Measurements from ENCODE around the gene CAPN9. TPM values are rescaled to one million over a fixed set of nuclear protein-coding genes. Genes with fewer than 3 reads are reported as not detected.

CAPN9 gene
- total RNA-seq, 1 experiment from 2014 or later: 0.39 TPM

DNA sequence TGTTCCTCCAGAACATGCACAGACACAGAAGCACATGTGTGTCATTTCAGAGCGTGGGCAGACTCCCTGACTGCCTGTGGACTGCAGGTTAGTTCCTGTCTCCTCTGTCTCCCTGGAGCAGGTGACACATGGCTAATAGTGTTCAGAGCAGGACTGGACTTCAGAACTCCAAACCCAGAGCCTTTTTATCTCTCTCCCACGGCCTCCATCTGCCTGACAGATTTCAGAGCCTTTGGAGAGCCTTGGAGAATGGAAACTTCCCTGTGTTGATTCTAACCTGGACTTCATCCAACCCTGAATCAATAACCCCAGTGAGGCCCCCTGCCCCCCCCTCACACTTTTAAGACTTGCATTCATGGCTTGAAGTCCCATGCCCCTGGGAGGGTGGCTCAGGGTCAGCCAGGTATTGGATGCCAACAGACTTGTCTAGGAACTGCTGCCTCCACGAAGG lies 76.8 kb downstream of the CAPN9 start:
- Histone ChIP-seq H3K27me3 (replicated peaks; ENCODE audit: control insufficient read depth, insufficient read depth, low read length) (no peaks in the 10 kb centered on the region; the same call in 1 of the 2 replicates), H3K9me3 (no peaks in the 10 kb centered on the region), H3K4me1 (no peaks in the 10 kb centered on the region), H3K4me3 (ENCODE audit: low read depth, low read length) (no peak overlapping the region), H3K36me3 (ENCODE audit: control insufficient read depth, insufficient read depth, low read length) (no peaks in the 10 kb centered on the region)
- no TSS peak for BruUV-seq (replicated peaks)
- H3K4me1 Mint-ChIP-seq (ENCODE audit: low read depth, unreplicated experiment): no peaks in the 10 kb centered on the region
- H3K27me3 Mint-ChIP-seq (ENCODE audit: insufficient read depth, unreplicated experiment): no peaks in the 10 kb centered on the region
- POLR2A ChIA-PET: no interaction called here
- H3K27ac Mint-ChIP-seq (ENCODE audit: unreplicated experiment): no peak overlapping the region
- intact Hi-C loops (cut with micrococcal nuclease; ENCODE audit: unreplicated experiment): no loop called here
- no peak for DNase-seq
- no peaks in the 10 kb centered on the region for H3K36me3 Mint-ChIP-seq (ENCODE audit: insufficient read depth, unreplicated experiment)
- H3K4me3 Mint-ChIP-seq (ENCODE audit: unreplicated experiment): no peak overlapping the region
- no peaks in the 10 kb centered on the region for H3K9me3 Mint-ChIP-seq (ENCODE audit: unreplicated experiment)
- CTCF ChIA-PET: no interaction called here
- TF ChIP-seq, protein P1, sequence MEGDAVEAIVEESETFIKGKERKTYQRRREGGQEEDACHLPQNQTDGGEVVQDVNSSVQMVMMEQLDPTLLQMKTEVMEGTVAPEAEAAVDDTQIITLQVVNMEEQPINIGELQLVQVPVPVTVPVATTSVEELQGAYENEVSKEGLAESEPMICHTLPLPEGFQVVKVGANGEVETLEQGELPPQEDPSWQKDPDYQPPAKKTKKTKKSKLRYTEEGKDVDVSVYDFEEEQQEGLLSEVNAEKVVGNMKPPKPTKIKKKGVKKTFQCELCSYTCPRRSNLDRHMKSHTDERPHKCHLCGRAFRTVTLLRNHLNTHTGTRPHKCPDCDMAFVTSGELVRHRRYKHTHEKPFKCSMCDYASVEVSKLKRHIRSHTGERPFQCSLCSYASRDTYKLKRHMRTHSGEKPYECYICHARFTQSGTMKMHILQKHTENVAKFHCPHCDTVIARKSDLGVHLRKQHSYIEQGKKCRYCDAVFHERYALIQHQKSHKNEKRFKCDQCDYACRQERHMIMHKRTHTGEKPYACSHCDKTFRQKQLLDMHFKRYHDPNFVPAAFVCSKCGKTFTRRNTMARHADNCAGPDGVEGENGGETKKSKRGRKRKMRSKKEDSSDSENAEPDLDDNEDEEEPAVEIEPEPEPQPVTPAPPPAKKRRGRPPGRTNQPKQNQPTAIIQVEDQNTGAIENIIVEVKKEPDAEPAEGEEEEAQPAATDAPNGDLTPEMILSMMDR (IDR thresholded peaks at IDR 0.05; ENCODE audit: insufficient read depth in 1 of 2, low read depth in 1 of 2, low read length in 1 of 2, severe bottlenecking in 1 of 2, unreplicated experiment in 1 of 2): no peak

GRCh38 chr1:230824551-230824918 lies 77.3 kb downstream of the CAPN9 start:
- POLR2A ChIA-PET: no interaction called here
- H3K9me3 ChIP-seq: no peaks in the 10 kb centered on the region
- Mint-ChIP-seq H3K9me3 (ENCODE audit: unreplicated experiment) (no peaks in the 10 kb centered on the region), H3K4me1 (ENCODE audit: low read depth, unreplicated experiment) (no peaks in the 10 kb centered on the region), H3K4me3 (ENCODE audit: unreplicated experiment) (no peak overlapping the region), H3K27me3 (ENCODE audit: insufficient read depth, unreplicated experiment) (no peaks in the 10 kb centered on the region), H3K27ac (ENCODE audit: unreplicated experiment) (no peak overlapping the region), H3K36me3 (ENCODE audit: insufficient read depth, unreplicated experiment) (no peaks in the 10 kb centered on the region)
- H3K27me3 ChIP-seq (replicated peaks; ENCODE audit: control insufficient read depth, insufficient read depth, low read length): no peaks in the 10 kb centered on the region; the same call in 1 of the 2 replicates
- H3K4me1 ChIP-seq: no peaks in the 10 kb centered on the region
- BruUV-seq (replicated peaks): no TSS peak
- H3K36me3 ChIP-seq (ENCODE audit: control insufficient read depth, insufficient read depth, low read length): no peaks in the 10 kb centered on the region
- intact Hi-C loops (cut with micrococcal nuclease; ENCODE audit: unreplicated experiment): no loop called here
- no peak for DNase-seq
- TF ChIP-seq, protein P1 (IDR thresholded peaks at IDR 0.05; ENCODE audit: insufficient read depth in 1 of 2, low read depth in 1 of 2, low read length in 1 of 2, severe bottlenecking in 1 of 2, unreplicated experiment in 1 of 2): no peak
- CTCF ChIA-PET: no interaction called here
- H3K4me3 ChIP-seq (ENCODE audit: low read depth, low read length): no peak overlapping the region

DNA sequence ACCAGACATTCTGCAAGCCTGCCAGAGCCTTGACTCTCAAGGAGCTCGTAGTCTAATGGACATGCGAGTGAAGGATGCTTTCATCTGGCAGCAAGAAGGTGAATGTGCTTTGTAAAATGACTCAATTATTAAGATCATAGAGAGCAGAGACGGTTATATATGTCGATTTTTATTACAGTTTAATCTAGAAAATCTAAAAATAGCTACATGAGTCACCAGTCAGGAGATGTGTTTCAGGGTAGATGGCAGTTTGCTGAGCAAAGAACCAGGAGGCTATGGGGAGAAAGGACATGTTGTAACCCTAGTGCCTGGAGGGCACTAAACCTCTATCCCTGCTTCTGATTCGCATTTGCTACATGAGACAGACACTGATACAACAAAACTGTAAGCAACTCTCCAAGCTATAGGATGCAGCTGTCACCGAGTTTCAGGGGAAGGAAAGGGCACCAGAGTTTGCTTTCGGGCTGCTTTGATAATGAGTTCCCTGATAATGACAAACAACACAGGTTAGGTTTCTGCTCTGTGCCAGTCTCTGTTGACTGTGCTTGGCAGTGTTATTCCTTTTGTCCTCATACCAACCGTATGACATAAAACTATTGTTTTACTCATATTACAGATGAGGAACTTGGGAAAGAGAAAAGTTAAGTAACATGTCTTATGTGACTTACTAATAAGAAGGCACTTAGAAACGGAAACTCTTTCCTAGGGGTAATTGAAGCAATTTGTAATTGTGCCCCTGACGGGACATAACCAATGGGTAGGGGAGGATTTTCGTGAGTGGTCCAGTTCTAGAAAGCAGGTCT lies 77.9 kb downstream of the CAPN9 start:
- CTCF ChIA-PET: interaction anchor here (0.6 kb wide), 1 partner anchor 706 kb away, joined by 3 read pairs; no protein-coding TSS in a partner anchor
- H3K9me3 Mint-ChIP-seq (ENCODE audit: unreplicated experiment): no peaks in the 10 kb centered on the region
- no peaks in the 10 kb centered on the region for H3K27me3 Mint-ChIP-seq (ENCODE audit: insufficient read depth, unreplicated experiment)
- no peak for DNase-seq
- POLR2A ChIA-PET: no interaction called here
- intact Hi-C loops (cut with micrococcal nuclease; ENCODE audit: unreplicated experiment): no loop called here
- H3K4me3 Mint-ChIP-seq (ENCODE audit: unreplicated experiment): no peak overlapping the region
- TF ChIP-seq, protein P1 (IDR thresholded peaks at IDR 0.05; ENCODE audit: insufficient read depth in 1 of 2, low read depth in 1 of 2, low read length in 1 of 2, severe bottlenecking in 1 of 2, unreplicated experiment in 1 of 2): no peak
- BruUV-seq (replicated peaks): no TSS peak
- no peaks in the 10 kb centered on the region for H3K36me3 Mint-ChIP-seq (ENCODE audit: insufficient read depth, unreplicated experiment)
- no peaks in the 10 kb centered on the region; the same call in 1 of the 2 replicates for H3K27me3 ChIP-seq (replicated peaks; ENCODE audit: control insufficient read depth, insufficient read depth, low read length)
- H3K27ac Mint-ChIP-seq (ENCODE audit: unreplicated experiment): no peak overlapping the region
- H3K4me1 ChIP-seq: no peaks in the 10 kb centered on the region
- no peaks in the 10 kb centered on the region for H3K9me3 ChIP-seq
- H3K36me3 ChIP-seq (ENCODE audit: control insufficient read depth, insufficient read depth, low read length): no peaks in the 10 kb centered on the region
- H3K4me3 ChIP-seq (ENCODE audit: low read depth, low read length): no peak overlapping the region
- no peaks in the 10 kb centered on the region for H3K4me1 Mint-ChIP-seq (ENCODE audit: low read depth, unreplicated experiment)
